Panc1 (cell line): ENCODE data around the gene CCDC12. TPM values are rescaled to one million over a fixed set of nuclear protein-coding genes. Genes with fewer than 3 reads are reported as not detected.
A peak's percentile ranks its signal among the peaks of the same experiment; 100 is the strongest.

Source experiments
- ATAC-seq: fragments of 200-7000 bp; cut with Tn5 transposase; 2 replicates; pipeline ENCODE4 v1.9.1; 2020; ENCODE audit warnings: mild to moderate bottlenecking, moderate library complexity
- BruUV-seq: library from RNA; stranded (reverse); fragments of 400-500 nt; replicated peaks from 2 replicates; lab custom pipeline; 2021; lab: Mats Ljungman, UMichigan
- CTCF ChIA-PET: fragments of 300-600 bp; sonication (Branson Sonifier 250); formaldehyde crosslinking; loops from one replicate; lab custom pipeline; 2022; ENCODE audit warnings: antibody characterized with exemption; lab: Charles Lee
- POLR2A ChIA-PET: fragments of 300-600 bp; sonication (Branson Sonifier 250); formaldehyde crosslinking; loops from one replicate; lab custom pipeline; 2022; ENCODE audit warnings: antibody characterized with exemption; lab: Charles Lee
- DNase-seq: peaks from one replicate; pipeline ENCODE4 v3.0.0-alpha.2; 2010; ENCODE audit warnings: low read depth, low spot score
- H3K27ac ChIP-seq: 2 replicates; pipeline ENCODE4 v1.5.1; 2011; ENCODE audit warnings: mild to moderate bottlenecking, low read length, inconsistent platforms
- H3K27me3 ChIP-seq: fragments of 200-500 bp; sonication (Bioruptor generic); 2 replicates; pipeline ENCODE4 v1.6.0; 2014; ENCODE audit warnings: low read length, inconsistent platforms; ENCODE audit not compliant: control insufficient read depth, insufficient read depth
- H3K36me3 ChIP-seq: fragments of 200-500 bp; sonication (Bioruptor generic); 2 replicates; pipeline ENCODE4 v1.5.1; 2014; ENCODE audit warnings: inconsistent platforms, mild to moderate bottlenecking, low read length, moderate library complexity; ENCODE audit not compliant: control insufficient read depth, insufficient read depth
- H3K4me1 ChIP-seq: 2 replicates; pipeline ENCODE4 v1.5.1; 2011; ENCODE audit warnings: inconsistent platforms, mild to moderate bottlenecking, low read length, moderate library complexity; ENCODE audit not compliant: control insufficient read depth, insufficient read depth
- H3K4me3 ChIP-seq, 2 experiments: 2 replicates each; pipeline ENCODE4 v1.5.1; 2011 to 2012; ENCODE audit warnings: low read depth in 2 of 2, low read length in 2 of 2, mild to moderate bottlenecking in 2 of 2, inconsistent platforms in 1 of 2, moderate library complexity in 1 of 2
- H3K9me3 ChIP-seq: fragments of 200-500 bp; sonication (Bioruptor generic); 2 replicates; pipeline ENCODE4 v1.5.1; 2014; ENCODE audit warnings: low read depth, mild to moderate bottlenecking, inconsistent platforms, low read length, moderate library complexity; ENCODE audit not compliant: control insufficient read depth, insufficient read depth
- CTCF ChIP-seq: fragments of 450-650 bp; IDR thresholded peaks from 2 replicates; pipeline ENCODE4 v1.5.1; 2017; ENCODE audit warnings: mild to moderate bottlenecking
- POLR2AphosphoS5 ChIP-seq: IDR thresholded peaks from 2 replicates; pipeline ENCODE4 v1.6.1; 2012; ENCODE audit warnings: mild to moderate bottlenecking, low read depth, low read length, moderate library complexity
- REST ChIP-seq, 2 experiments: IDR thresholded peaks; 2 replicates each; pipeline ENCODE4 v1.6.1; 2011 to 2012; ENCODE audit warnings: low read depth in 2 of 2, control low read depth in 1 of 2, low read length in 1 of 2, mild to moderate bottlenecking in 1 of 2, moderate library complexity in 1 of 2; ENCODE audit not compliant: insufficient read depth in 1 of 2
- SIN3A ChIP-seq: IDR thresholded peaks from 2 replicates; pipeline ENCODE4 v1.6.1; 2012; ENCODE audit warnings: low read depth, mild to moderate bottlenecking, low read length, moderate library complexity, borderline replicate concordance; ENCODE audit not compliant: insufficient read depth
- TCF7L2 ChIP-seq: IDR thresholded peaks from 2 replicates; pipeline ENCODE4 v1.6.1; 2011; ENCODE audit warnings: mild to moderate bottlenecking, low read depth, low read length, inconsistent platforms
- in situ Hi-C: cut with HindIII; loops from 2 replicates; pipeline ENCODE4 v1.10.0; 2016; ENCODE audit warnings: low sequenced_read_pairs, low pct_unique_long_range_greater_than_20kb
- intact Hi-C: fragments of 100-400 bp; cut with micrococcal nuclease; formaldehyde crosslinking; loops from one replicate; pipeline ENCODE4 v1.10.0; 2022; ENCODE audit not compliant: unreplicated experiment
- total RNA-seq: library from RNA; stranded (reverse); gene quantifications from one replicate; pipeline ENCODE4 v1.2.1, GENCODE V29; 2021; ENCODE audit not compliant: unreplicated experiment

The CCDC12 gene
- total RNA-seq, 1 experiment from 2014 or later = 35.5 TPM

GRCh38 chr3:46953234-46954010, 23.1 kb downstream of the CCDC12 start:
- CTCF ChIA-PET = no interaction called here
- H3K4me1 ChIP-seq = peaks cover 11% of the 10 kb centered on the region
- POLR2A ChIA-PET = interaction anchor here (0.6 kb wide), 2 partner anchors 18 to 1622 kb away, joined by 3 read pairs; no protein-coding TSS in a partner anchor
- H3K4me3 ChIP-seq = no peak overlapping the region
- TF ChIP-seq TCF7L2 (no peak), CTCF (no peak)
- no peak overlapping the region for H3K27ac ChIP-seq
- H3K27me3 ChIP-seq = no peaks in the 10 kb centered on the region
- H3K36me3 ChIP-seq = no peaks in the 10 kb centered on the region
- DNase-seq = no peak
- in situ Hi-C loops (no loop called here), intact Hi-C loops (no loop called here)
- no peaks in the 10 kb centered on the region for H3K9me3 ChIP-seq
- no peak for ATAC-seq
- TSS peak; percentile 24 for BruUV-seq

- TF ChIP-seq SIN3A (no peak), POLR2AphosphoS5 (no peak), TCF7L2 (no peak), CTCF (no peak), REST (IDR thresholded peaks at IDR 0.05; ENCODE audit: insufficient read depth in 1 of 2, low read depth in 2 of 2, low read length in 1 of 2) (no peak)
- ChIA-PET POLR2A (interaction anchor here (0.6 kb wide), 1 partner anchor 18 kb away, joined by 3 read pairs; no protein-coding TSS in a partner anchor), CTCF (no interaction called here)
- Histone ChIP-seq H3K36me3 (no peaks in the 10 kb centered on the region; the same call in 1 of the 2 replicates), H3K4me3 (no peak overlapping the region), H3K27me3 (no peaks in the 10 kb centered on the region), H3K27ac (no peak overlapping the region), H3K9me3 (no peaks in the 10 kb centered on the region), H3K4me1 (peaks cover 17% of the 10 kb centered on the region)
- in situ Hi-C loops (no loop called here), intact Hi-C loops (no loop called here)
- DNase-seq = no peak
- ATAC-seq = no peak
- no TSS peak for BruUV-seq
Measured at GRCh38 chr3:46952813-46953212, 23.7 kb downstream of the CCDC12 start.
